ENCODE data around the gene FLAD1. TPM values are rescaled to one million over a fixed set of nuclear protein-coding genes. Genes with fewer than 3 reads are reported as not detected.

The FLAD1 gene
- total RNA-seq, 2 donors from 2014 or later: 31.5 to 35.3 TPM

DNA sequence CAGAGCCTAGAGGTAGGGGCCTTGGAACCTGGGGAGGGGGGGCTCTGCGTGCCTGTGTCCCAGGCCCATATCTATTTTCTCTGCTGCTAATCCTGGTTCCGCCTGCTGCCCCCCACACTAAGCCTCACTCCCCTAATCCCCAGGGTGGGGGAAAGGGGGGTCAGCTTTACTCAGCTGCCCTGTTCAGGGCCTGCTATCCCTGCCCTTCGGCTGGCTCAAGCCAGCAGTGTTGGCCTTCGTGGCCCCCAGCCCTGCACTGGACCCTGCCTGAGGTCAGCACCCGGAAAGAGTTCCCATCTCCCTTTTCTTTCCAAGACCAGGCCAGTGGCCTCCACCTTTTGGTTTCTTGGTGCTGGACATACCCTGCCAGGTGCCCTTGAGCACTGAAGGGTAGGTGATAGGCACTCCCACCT is 27.9 kb downstream of the FLAD1 start:
- 71% methylated on average over 5 of the region's 5 CpGs for WGBS

DNA sequence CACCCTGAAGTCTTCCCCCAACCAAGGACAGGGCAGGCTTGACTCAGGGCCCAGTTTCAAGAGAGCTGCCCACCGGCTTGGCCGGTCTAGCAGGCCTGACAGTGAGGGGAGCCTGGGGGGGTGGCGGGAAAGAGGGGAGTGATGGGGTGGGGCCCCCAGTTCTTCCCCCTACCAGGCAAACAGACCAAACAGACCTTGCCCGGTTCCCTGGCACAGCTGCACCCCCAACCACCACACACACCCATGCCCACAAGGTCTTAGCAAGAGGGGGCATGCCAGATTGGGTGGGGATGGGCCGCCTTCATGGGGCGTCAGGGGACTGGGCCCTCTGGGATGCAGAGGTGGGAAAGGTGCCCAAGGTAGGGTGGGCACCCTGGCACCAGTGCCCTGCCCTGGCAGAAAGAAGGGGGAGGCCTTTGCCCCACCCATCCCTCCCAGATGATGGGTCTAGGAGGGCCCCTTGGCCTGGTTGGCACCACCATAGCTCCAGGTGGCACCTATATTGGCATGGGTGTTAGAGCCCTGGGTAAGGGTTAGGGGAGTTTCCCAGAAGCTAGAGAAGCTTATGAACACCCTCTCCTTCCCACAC is 28.4 kb downstream of the FLAD1 start:
- 59% methylated on average over 6 of the region's 6 CpGs for WGBS
- Histone ChIP-seq H3K4me1 (replicated peaks) (peaks cover 40% of the 10 kb centered on the region), H3K36me3 (peaks cover 7 to 14% of the 10 kb centered on the region in 2 donors), H3K27me3 (replicated peaks; ENCODE audit: insufficient read depth) (no peaks in the 10 kb centered on the region), H3K4me3 (no peak overlapping the region), H3K27ac (peak overlapping the region; percentile 100), H3K9me3 (no peaks in the 10 kb centered on the region)
- DNase-seq (ENCODE audit: low spot score): peak; percentile 39
- TF ChIP-seq, protein P1, sequence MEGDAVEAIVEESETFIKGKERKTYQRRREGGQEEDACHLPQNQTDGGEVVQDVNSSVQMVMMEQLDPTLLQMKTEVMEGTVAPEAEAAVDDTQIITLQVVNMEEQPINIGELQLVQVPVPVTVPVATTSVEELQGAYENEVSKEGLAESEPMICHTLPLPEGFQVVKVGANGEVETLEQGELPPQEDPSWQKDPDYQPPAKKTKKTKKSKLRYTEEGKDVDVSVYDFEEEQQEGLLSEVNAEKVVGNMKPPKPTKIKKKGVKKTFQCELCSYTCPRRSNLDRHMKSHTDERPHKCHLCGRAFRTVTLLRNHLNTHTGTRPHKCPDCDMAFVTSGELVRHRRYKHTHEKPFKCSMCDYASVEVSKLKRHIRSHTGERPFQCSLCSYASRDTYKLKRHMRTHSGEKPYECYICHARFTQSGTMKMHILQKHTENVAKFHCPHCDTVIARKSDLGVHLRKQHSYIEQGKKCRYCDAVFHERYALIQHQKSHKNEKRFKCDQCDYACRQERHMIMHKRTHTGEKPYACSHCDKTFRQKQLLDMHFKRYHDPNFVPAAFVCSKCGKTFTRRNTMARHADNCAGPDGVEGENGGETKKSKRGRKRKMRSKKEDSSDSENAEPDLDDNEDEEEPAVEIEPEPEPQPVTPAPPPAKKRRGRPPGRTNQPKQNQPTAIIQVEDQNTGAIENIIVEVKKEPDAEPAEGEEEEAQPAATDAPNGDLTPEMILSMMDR (IDR thresholded peaks at IDR 0.05): no peak
- TF ChIP-seq POLR2A (IDR thresholded peaks at IDR 0.05): no peak
- no peak for TF ChIP-seq POLR2AphosphoS5 (IDR thresholded peaks at IDR 0.05)
- intact Hi-C loops (cut with DNase I): no loop called here

More for the DNA sequence above, 27.9 kb downstream of the FLAD1 start:
- DNase-seq (ENCODE audit: low spot score): no peak
- no peak for TF ChIP-seq POLR2A (IDR thresholded peaks at IDR 0.05)
- TF ChIP-seq, protein P1 (IDR thresholded peaks at IDR 0.05): no peak
- TF ChIP-seq POLR2AphosphoS5 (IDR thresholded peaks at IDR 0.05): no peak
- intact Hi-C loops (cut with DNase I): no loop called here
- peak overlapping the region; percentile 100 for H3K27ac ChIP-seq
- peaks cover 7 to 14% of the 10 kb centered on the region in 2 donors for H3K36me3 ChIP-seq
- peaks cover 45% of the 10 kb centered on the region for H3K4me1 ChIP-seq (replicated peaks)
- no peak overlapping the region for H3K4me3 ChIP-seq
- H3K9me3 ChIP-seq: no peaks in the 10 kb centered on the region
- H3K27me3 ChIP-seq (replicated peaks; ENCODE audit: insufficient read depth): no peaks in the 10 kb centered on the region

DNA sequence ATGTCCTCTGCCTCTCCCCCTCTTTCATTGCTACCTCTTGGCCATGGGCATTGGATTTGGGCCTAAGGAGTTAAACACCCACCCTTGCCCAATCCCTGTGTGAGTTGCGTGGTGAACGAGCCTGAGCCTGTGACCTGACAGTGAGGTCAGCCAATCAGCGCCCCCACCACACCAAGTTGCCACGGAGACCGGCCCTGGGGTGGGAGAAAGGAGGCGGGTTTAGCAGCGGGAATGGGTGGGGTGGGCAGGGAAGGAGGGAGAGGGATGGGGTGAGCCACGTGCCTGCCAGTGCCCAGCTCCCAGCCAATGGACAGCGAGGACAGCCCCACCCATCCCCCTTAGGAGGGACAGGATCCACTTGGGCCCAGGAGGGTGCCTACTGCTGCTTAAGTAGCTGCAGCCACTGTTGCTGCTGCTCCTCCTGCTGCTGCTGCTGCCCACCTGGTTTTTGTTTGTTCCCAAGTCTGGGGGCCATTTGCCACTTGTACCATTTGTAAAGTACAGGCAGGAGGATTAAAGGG is 28.9 kb downstream of the FLAD1 start:
- Histone ChIP-seq H3K4me1 (replicated peaks) (peaks cover 40% of the 10 kb centered on the region), H3K27me3 (replicated peaks; ENCODE audit: insufficient read depth) (no peaks in the 10 kb centered on the region), H3K4me3 (no peak overlapping the region), H3K36me3 (peaks cover 7 to 14% of the 10 kb centered on the region in 2 donors), H3K27ac (peak overlapping the region; percentile 100), H3K9me3 (no peaks in the 10 kb centered on the region)
- 9% methylated on average over 9 of the region's 9 CpGs for whole genome bisulfite sequencing
- intact Hi-C loops (cut with DNase I): no loop called here
- TF ChIP-seq POLR2A (IDR thresholded peaks at IDR 0.05) (peak; percentile 41), POLR2AphosphoS5 (IDR thresholded peaks at IDR 0.05) (peak; percentile 38)
- TF ChIP-seq, protein P1 (IDR thresholded peaks at IDR 0.05): no peak
- peak; percentile 73 for DNase-seq (ENCODE audit: low spot score)

DNA sequence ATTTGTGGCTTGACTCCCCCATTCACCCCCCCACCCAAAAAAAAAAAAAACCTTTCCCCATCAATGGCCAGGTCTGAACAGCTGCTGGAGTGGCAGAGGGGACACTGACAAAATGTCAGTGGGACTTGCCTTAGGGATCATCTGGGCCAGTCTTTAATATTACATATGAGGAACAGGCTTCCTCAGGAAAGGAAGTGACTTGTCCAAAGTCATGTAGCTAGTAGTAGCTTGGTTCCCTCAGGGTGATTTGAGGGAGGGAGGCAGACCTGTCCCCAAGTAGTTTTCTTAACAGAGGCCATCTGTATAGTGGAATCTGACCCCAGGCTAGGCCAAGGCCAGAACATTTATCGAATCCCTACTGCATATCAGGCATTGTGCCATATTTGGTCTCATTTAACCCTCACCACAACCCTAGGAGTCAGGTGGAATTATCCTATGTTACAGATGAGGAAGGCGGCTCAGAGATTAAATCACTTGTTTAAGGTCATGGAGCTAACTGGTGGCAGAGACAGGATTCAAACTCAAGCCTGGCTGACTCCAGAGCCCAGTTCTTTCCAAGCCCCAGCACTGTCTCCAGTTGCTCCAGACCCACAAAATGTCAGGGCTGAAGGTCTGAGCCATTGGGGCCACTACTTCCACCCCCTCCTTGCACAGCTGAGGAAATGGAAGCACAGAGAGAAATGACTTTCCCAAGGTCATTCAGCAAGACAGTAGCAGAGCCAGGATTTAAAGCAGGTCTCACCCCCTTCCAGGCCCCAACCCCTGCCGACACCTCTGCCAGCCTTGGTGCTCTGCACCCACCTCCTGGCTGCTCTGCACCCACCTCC is 29.8 kb downstream of the FLAD1 start:
- Histone ChIP-seq H3K4me1 (replicated peaks) (peaks cover 42% of the 10 kb centered on the region), H3K9me3 (no peaks in the 10 kb centered on the region), H3K36me3 (peaks cover 7 to 14% of the 10 kb centered on the region in 2 donors), H3K4me3 (no peak overlapping the region), H3K27me3 (replicated peaks; ENCODE audit: insufficient read depth) (no peaks in the 10 kb centered on the region), H3K27ac (peak overlapping the region; percentile 30 to 100)
- TF ChIP-seq, protein P1 (IDR thresholded peaks at IDR 0.05): no peak
- no peak for TF ChIP-seq POLR2A (IDR thresholded peaks at IDR 0.05)
- TF ChIP-seq POLR2AphosphoS5 (IDR thresholded peaks at IDR 0.05): no peak
- no peak for DNase-seq (ENCODE audit: low spot score)
- intact Hi-C loops (cut with DNase I): no loop called here
- WGBS: 78% methylated on average over 3 of the region's 3 CpGs
